ENCODE measurements around the gene HOXA13.
A peak's percentile ranks its signal among the peaks of the same experiment; 100 is the strongest.

HOXA13 gene

GRCh38 chr7:27205325-27206280, 5.7 kb upstream of the HOXA13 start:
- no peak for DNase-seq

GRCh38 chr7:27204851-27205322, 5.0 kb upstream of the HOXA13 start:
- no peak for DNase-seq

- no peak for DNase-seq
Observed at GRCh38 chr7:27203964-27204594, 4.2 kb upstream of the HOXA13 start.

- DNase-seq: no peak
Observed at GRCh38 chr7:27203365-27203953, 3.6 kb upstream of the HOXA13 start.

GRCh38 chr7:27202862-27203134, 2.9 kb upstream of the HOXA13 start:
- no peak for DNase-seq

GRCh38 chr7:27202018-27202861, 2.3 kb upstream of the HOXA13 start:
- no peak for DNase-seq

- DNase-seq: no peak
Observed at GRCh38 chr7:27201580-27202017, 1.7 kb upstream of the HOXA13 start.

GRCh38 chr7:27200761-27201579, 1.1 kb upstream of the HOXA13 start:
- no peak for DNase-seq

- no peak for DNase-seq
Observed at GRCh38 chr7:27198871-27199801, 755 bp downstream of the HOXA13 start.

- DNase-seq: peak; percentile 20
Observed at GRCh38 chr7:27198138-27198841, 1.6 kb downstream of the HOXA13 start.

- DNase-seq: no peak
Observed at GRCh38 chr7:27197137-27198042, 2.5 kb downstream of the HOXA13 start.

- peak; percentile 68 for DNase-seq
Observed at GRCh38 chr7:27196287-27196767, 3.6 kb downstream of the HOXA13 start.

- no peak for DNase-seq
Observed at GRCh38 chr7:27194686-27195379, 5.1 kb downstream of the HOXA13 start.

GRCh38 chr7:27194002-27194352, 5.9 kb downstream of the HOXA13 start:
- no peak for DNase-seq

- no peak for DNase-seq
Observed at GRCh38 chr7:27193335-27194001, 6.4 kb downstream of the HOXA13 start.

GRCh38 chr7:27192546-27193334, 7.2 kb downstream of the HOXA13 start:
- DNase-seq: no peak

Measured in DMS79 (cell line).